IPS-18a (cell line): ENCODE data around the gene EVI2B.

ENCODE experiments used
- H3K27ac ChIP-seq: one replicate; pipeline ENCODE4 v1.5.1; 2013; ENCODE audit warnings: low read length
- H3K27me3 ChIP-seq: one replicate; pipeline ENCODE4 v1.6.1; 2013; ENCODE audit warnings: mild to moderate bottlenecking, low read length; ENCODE audit not compliant: control insufficient read depth, insufficient read depth
- H3K36me3 ChIP-seq: one replicate; pipeline ENCODE4 v1.6.1; 2013; ENCODE audit warnings: low read depth, low read length; ENCODE audit not compliant: control insufficient read depth
- H3K4me1 ChIP-seq: one replicate; pipeline ENCODE4 v1.6.1; 2013; ENCODE audit warnings: low read depth, low read length; ENCODE audit not compliant: control insufficient read depth
- H3K4me3 ChIP-seq: one replicate; pipeline ENCODE4 v1.5.1; 2013; ENCODE audit warnings: low read length
- H3K9ac ChIP-seq: one replicate; pipeline ENCODE4 v1.6.1; 2013; ENCODE audit warnings: mild to moderate bottlenecking, low read length, moderate library complexity
- H3K9me3 ChIP-seq: one replicate; pipeline ENCODE4 v1.6.1; 2013; ENCODE audit warnings: low read depth, low read length; ENCODE audit not compliant: control insufficient read depth

The EVI2B gene

GRCh38 chr17:31308372-31309334, 5.2 kb downstream of the EVI2B start:
- Histone ChIP-seq H3K27ac (no peak overlapping the region), H3K9me3 (no peaks in the 10 kb centered on the region), H3K27me3 (no peaks in the 10 kb centered on the region), H3K4me3 (no peak overlapping the region), H3K9ac (no peak overlapping the region), H3K36me3 (no peaks in the 10 kb centered on the region), H3K4me1 (no peaks in the 10 kb centered on the region)

DNA sequence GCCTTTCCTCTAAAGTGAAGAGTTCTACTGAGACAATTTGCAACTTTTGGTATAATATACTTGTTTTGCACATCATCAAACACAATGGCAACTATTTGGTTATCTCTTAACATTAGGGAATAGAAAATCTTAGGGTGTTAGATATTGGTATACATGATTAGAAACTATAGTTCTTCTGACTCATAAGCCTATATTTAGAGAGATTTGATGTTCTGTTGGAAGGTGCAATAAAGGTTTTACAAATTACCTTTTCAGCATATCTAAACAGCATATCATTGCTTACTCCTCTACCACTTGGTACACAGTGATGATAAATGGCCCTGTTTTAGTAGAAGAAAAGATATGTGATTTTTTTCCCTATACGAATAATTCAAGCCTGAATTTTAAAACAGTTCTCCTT, 6.2 kb downstream of the EVI2B start:
- Histone ChIP-seq H3K36me3 (no peaks in the 10 kb centered on the region), H3K9ac (no peak overlapping the region), H3K4me3 (no peak overlapping the region)

GRCh38 chr17:31299624-31300023, 14.2 kb downstream of the EVI2B start:
- Histone ChIP-seq H3K27ac (no peak overlapping the region), H3K9ac (no peak overlapping the region), H3K27me3 (no peaks in the 10 kb centered on the region), H3K9me3 (no peaks in the 10 kb centered on the region), H3K4me3 (no peak overlapping the region), H3K36me3 (no peaks in the 10 kb centered on the region), H3K4me1 (no peaks in the 10 kb centered on the region)

More for the DNA sequence above, 6.2 kb downstream of the EVI2B start:
- no peaks in the 10 kb centered on the region for H3K27me3 ChIP-seq
- H3K27ac ChIP-seq = no peak overlapping the region
- H3K4me1 ChIP-seq = no peaks in the 10 kb centered on the region
- no peaks in the 10 kb centered on the region for H3K9me3 ChIP-seq

DNA sequence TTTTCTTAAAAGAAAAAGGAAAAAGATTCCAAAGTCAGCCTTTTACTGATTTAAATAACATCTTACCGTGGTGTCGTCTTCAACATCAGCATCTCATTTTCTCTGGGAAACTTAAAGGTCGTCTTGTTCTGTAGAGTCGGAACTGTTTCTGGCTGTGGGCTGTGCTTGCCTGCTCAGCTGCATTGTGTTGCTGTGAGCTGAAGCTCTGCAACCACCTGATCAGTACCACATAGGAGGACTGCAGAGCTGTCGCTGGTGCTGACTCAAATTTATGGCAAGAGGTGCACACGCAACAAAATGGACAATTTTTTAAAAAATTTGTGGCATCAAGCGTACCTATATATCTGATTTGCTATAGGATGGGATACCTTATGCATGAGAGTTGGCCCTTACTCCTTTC, 16.8 kb downstream of the EVI2B start, which contains the start of gene OMG:
Gene OMG, minus strand, starts transcription at position 150 of the 400 bp plus-strand sequence. CDS start 908 bp downstream, outside the sequence.
- H3K27me3 ChIP-seq = no peaks in the 10 kb centered on the region
- H3K27ac ChIP-seq = no peak within 1 kb of the TSS
- no peaks in the 10 kb centered on the region for H3K4me1 ChIP-seq
- H3K9me3 ChIP-seq = no peaks in the 10 kb centered on the region
- no peaks in the 10 kb centered on the region for H3K36me3 ChIP-seq
- no peak within 1 kb of the TSS for H3K4me3 ChIP-seq
- no peak within 1 kb of the TSS for H3K9ac ChIP-seq

DNA sequence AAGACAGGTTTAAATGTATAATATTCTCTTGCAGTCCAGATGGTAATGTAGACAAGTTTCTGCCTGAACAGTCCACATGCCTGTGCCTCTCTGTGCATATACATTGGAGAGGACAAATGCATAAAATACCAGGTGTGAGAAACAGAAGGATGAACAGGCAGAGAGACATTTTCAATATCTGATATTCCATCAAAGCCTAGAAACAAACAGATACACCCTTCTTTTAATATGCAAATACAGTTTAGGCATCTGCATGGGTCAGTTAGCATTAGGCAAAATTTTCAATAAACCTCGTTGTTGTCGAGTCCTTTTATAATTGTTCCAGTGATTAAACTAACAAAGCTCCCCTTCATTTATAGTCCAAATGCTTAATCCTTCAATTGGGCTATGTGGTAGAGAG, 17.7 kb downstream of the EVI2B start:
- Histone ChIP-seq H3K9me3 (no peaks in the 10 kb centered on the region), H3K9ac (no peak overlapping the region)

GRCh38 chr17:31295489-31295871, 18.4 kb downstream of the EVI2B start:
- no peak overlapping the region for H3K4me3 ChIP-seq
- H3K27ac ChIP-seq = no peak overlapping the region
- H3K27me3 ChIP-seq = no peaks in the 10 kb centered on the region
- no peak overlapping the region for H3K9ac ChIP-seq
- no peaks in the 10 kb centered on the region for H3K4me1 ChIP-seq
- H3K9me3 ChIP-seq = no peaks in the 10 kb centered on the region
- no peaks in the 10 kb centered on the region for H3K36me3 ChIP-seq

More for the DNA sequence above, 17.7 kb downstream of the EVI2B start:
- no peaks in the 10 kb centered on the region for H3K36me3 ChIP-seq
- no peak overlapping the region for H3K4me3 ChIP-seq
- no peaks in the 10 kb centered on the region for H3K4me1 ChIP-seq
- H3K27me3 ChIP-seq = no peaks in the 10 kb centered on the region
- H3K27ac ChIP-seq = no peak overlapping the region

- Histone ChIP-seq H3K4me3 (no peak overlapping the region), H3K27me3 (no peaks in the 10 kb centered on the region), H3K9ac (no peak overlapping the region), H3K4me1 (no peaks in the 10 kb centered on the region), H3K36me3 (no peaks in the 10 kb centered on the region), H3K9me3 (no peaks in the 10 kb centered on the region), H3K27ac (no peak overlapping the region)
Measured at GRCh38 chr17:31294820-31295488, 18.9 kb downstream of the EVI2B start.

- no peaks in the 10 kb centered on the region for H3K36me3 ChIP-seq
- no peak overlapping the region for H3K9ac ChIP-seq
- no peaks in the 10 kb centered on the region for H3K9me3 ChIP-seq
- H3K4me3 ChIP-seq = no peak overlapping the region
- no peaks in the 10 kb centered on the region for H3K27me3 ChIP-seq
- H3K4me1 ChIP-seq = no peaks in the 10 kb centered on the region
- no peak overlapping the region for H3K27ac ChIP-seq
Measured at GRCh38 chr17:31294231-31294630, 19.6 kb downstream of the EVI2B start.

DNA sequence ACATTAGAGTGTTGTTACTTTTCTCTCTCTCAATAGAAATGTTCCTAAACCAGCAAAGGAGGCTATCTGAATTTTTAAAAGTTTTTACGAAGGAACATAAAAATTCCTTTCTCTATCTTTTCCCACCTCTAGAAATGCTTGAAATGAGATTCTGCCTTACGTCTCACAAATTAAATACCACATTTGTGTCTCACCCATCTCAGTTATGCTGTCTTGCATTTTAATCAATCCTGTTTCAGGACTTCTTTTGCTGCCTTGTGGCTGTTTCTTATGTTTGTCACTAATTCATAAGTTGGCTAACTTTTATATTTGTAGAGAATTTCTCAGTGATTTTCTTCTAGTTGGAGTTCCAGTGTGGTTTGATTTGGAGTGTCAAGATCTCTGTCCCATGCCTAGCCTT, 20.3 kb downstream of the EVI2B start:
- no peak overlapping the region for H3K4me3 ChIP-seq

DNA sequence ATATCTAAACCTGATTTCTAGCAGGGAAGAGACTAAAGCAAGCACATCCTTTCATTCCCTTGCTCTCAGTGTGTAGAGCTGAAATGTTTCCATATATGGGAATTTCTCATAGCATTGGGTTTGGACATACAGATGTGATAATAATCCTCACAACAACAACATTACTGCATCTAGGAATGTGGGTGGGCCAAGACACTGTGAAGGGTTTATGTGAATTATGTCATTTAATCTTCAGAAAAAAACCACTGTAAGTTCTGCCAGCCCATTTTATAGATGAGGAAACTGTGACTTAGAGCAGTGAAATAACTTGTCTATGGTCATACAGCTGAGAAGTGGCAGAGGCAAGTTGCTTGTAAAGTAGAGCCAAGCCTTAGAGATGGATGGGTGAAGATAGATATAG, 22.0 kb downstream of the EVI2B start:
- no peaks in the 10 kb centered on the region for H3K36me3 ChIP-seq
- no peak overlapping the region for H3K9ac ChIP-seq
- H3K4me1 ChIP-seq = no peaks in the 10 kb centered on the region
- H3K27me3 ChIP-seq = no peaks in the 10 kb centered on the region
- no peak overlapping the region for H3K27ac ChIP-seq
- no peaks in the 10 kb centered on the region for H3K9me3 ChIP-seq
- no peak overlapping the region for H3K4me3 ChIP-seq

More for the DNA sequence above, 20.3 kb downstream of the EVI2B start:
- Histone ChIP-seq H3K4me1 (no peaks in the 10 kb centered on the region), H3K9me3 (no peaks in the 10 kb centered on the region), H3K9ac (no peak overlapping the region), H3K27ac (no peak overlapping the region), H3K36me3 (no peaks in the 10 kb centered on the region), H3K27me3 (no peaks in the 10 kb centered on the region)

GRCh38 chr17:31289790-31290189, 24.1 kb downstream of the EVI2B start:
- no peak overlapping the region for H3K27ac ChIP-seq
- no peaks in the 10 kb centered on the region for H3K36me3 ChIP-seq
- H3K9ac ChIP-seq = no peak overlapping the region
- H3K27me3 ChIP-seq = no peaks in the 10 kb centered on the region
- H3K4me1 ChIP-seq = no peaks in the 10 kb centered on the region
- H3K9me3 ChIP-seq = no peaks in the 10 kb centered on the region
- no peak overlapping the region for H3K4me3 ChIP-seq
